Skeletal muscle satellite cell (primary cell): Measurements from ENCODE around the gene KRTAP10-6.
"Not testable (repeated sequence)": the region's sequence is repeated elsewhere in the genome, so short reads cannot be mapped to it uniquely, and the experiment has no call there.

ENCODE experiments used
- H3K27me3 ChIP-seq: 2 replicates; pipeline ENCODE4 v1.7.0; 2013; ENCODE audit warnings: low read length; ENCODE audit not compliant: control insufficient read depth, insufficient read depth
- H3K36me3 ChIP-seq: 2 replicates; pipeline ENCODE4 v1.7.0; 2013; ENCODE audit warnings: mild to moderate bottlenecking, control low read depth, low read length; ENCODE audit not compliant: insufficient read depth
- H3K4me1 ChIP-seq: 2 replicates; pipeline ENCODE4 v1.7.0; 2013; ENCODE audit warnings: low read length; ENCODE audit not compliant: control insufficient read depth, insufficient read depth
- H3K4me2 ChIP-seq: 2 replicates; pipeline ENCODE4 v1.7.0; 2013; ENCODE audit warnings: mild to moderate bottlenecking, low read length
- H3K4me3 ChIP-seq: 2 replicates; pipeline ENCODE4 v1.7.0; 2013; ENCODE audit warnings: low read length
- H3K9ac ChIP-seq: 2 replicates; pipeline ENCODE4 v1.7.0; 2013; ENCODE audit warnings: mild to moderate bottlenecking, low read depth, low read length, moderate library complexity
- H3K9me3 ChIP-seq: replicated peaks from 2 replicates; pipeline ENCODE4 v1.7.0; 2013; ENCODE audit warnings: mild to moderate bottlenecking, control low read depth, low read length

The KRTAP10-6 gene

GRCh38 chr21:44581158-44581557 lies 11.1 kb downstream of the KRTAP10-6 start:
- H3K4me1 ChIP-seq: no peaks in the 10 kb centered on the region
- H3K36me3 ChIP-seq: no peaks in the 10 kb centered on the region
- H3K9ac ChIP-seq: no peak overlapping the region
- no peak overlapping the region for H3K4me2 ChIP-seq
- H3K27me3 ChIP-seq: peaks cover 24% of the 10 kb centered on the region
- H3K4me3 ChIP-seq: no peak overlapping the region
- peaks cover 4% of the 10 kb centered on the region for H3K9me3 ChIP-seq

GRCh38 chr21:44580231-44580821 lies 12.0 kb downstream of the KRTAP10-6 start, which contains the start of gene KRTAP10-5:
Gene KRTAP10-5, minus strand, starts transcription at chr21:44580604. Its CDS starts 26 bp downstream, at chr21:44580578.
- peaks cover 16% of the 10 kb centered on the region for H3K27me3 ChIP-seq
- not testable (repeated sequence) for H3K4me1 ChIP-seq, H3K9ac ChIP-seq, H3K9me3 ChIP-seq, H3K4me3 ChIP-seq, H3K4me2 ChIP-seq, H3K36me3 ChIP-seq

GRCh38 chr21:44579833-44580144 lies 12.5 kb downstream of the KRTAP10-6 start:
- peaks cover 4% of the 10 kb centered on the region for H3K9me3 ChIP-seq
- H3K4me2 ChIP-seq: no peak overlapping the region
- H3K4me3 ChIP-seq: no peak overlapping the region
- H3K27me3 ChIP-seq: peaks cover 17% of the 10 kb centered on the region
- no peak overlapping the region for H3K9ac ChIP-seq
- no peaks in the 10 kb centered on the region for H3K36me3 ChIP-seq
- H3K4me1 ChIP-seq: no peaks in the 10 kb centered on the region

GRCh38 chr21:44579056-44579832 lies 13.1 kb downstream of the KRTAP10-6 start:
- Histone ChIP-seq H3K4me2 (no peak overlapping the region), H3K9ac (no peak overlapping the region), H3K4me1 (no peaks in the 10 kb centered on the region), H3K36me3 (no peaks in the 10 kb centered on the region), H3K4me3 (no peak overlapping the region), H3K9me3 (peaks cover 4% of the 10 kb centered on the region), H3K27me3 (peaks cover 14% of the 10 kb centered on the region)

- Histone ChIP-seq H3K9me3 (peaks cover 4% of the 10 kb centered on the region), H3K36me3 (no peaks in the 10 kb centered on the region)
Measured at GRCh38 chr21:44578371-44579055, 13.8 kb downstream of the KRTAP10-6 start.

GRCh38 chr21:44576025-44576420 lies 16.3 kb downstream of the KRTAP10-6 start:
- Histone ChIP-seq H3K36me3 (no peaks in the 10 kb centered on the region), H3K27me3 (peaks cover 27% of the 10 kb centered on the region), H3K4me2 (no peak overlapping the region), H3K4me3 (no peak overlapping the region), H3K9ac (no peak overlapping the region), H3K4me1 (no peaks in the 10 kb centered on the region), H3K9me3 (peaks cover 3% of the 10 kb centered on the region)

More at GRCh38 chr21:44578371-44579055, 13.8 kb downstream of the KRTAP10-6 start:
- Histone ChIP-seq H3K4me2 (no peak overlapping the region), H3K9ac (no peak overlapping the region), H3K27me3 (peaks cover 11% of the 10 kb centered on the region), H3K4me1 (no peaks in the 10 kb centered on the region), H3K4me3 (no peak overlapping the region)

GRCh38 chr21:44575307-44576024 lies 16.8 kb downstream of the KRTAP10-6 start:
- Histone ChIP-seq H3K9ac (no peak overlapping the region), H3K27me3 (peaks cover 27% of the 10 kb centered on the region), H3K9me3 (peaks cover 3% of the 10 kb centered on the region), H3K36me3 (no peaks in the 10 kb centered on the region), H3K4me3 (no peak overlapping the region), H3K4me2 (no peak overlapping the region), H3K4me1 (no peaks in the 10 kb centered on the region)

GRCh38 chr21:44574457-44575306 lies 17.6 kb downstream of the KRTAP10-6 start:
- peaks cover 24% of the 10 kb centered on the region for H3K27me3 ChIP-seq
- no peak overlapping the region for H3K4me3 ChIP-seq
- no peak overlapping the region for H3K9ac ChIP-seq
- no peaks in the 10 kb centered on the region for H3K4me1 ChIP-seq
- H3K4me2 ChIP-seq: no peak overlapping the region
- no peaks in the 10 kb centered on the region for H3K36me3 ChIP-seq
- H3K9me3 ChIP-seq: peaks cover 3% of the 10 kb centered on the region

- not testable (repeated sequence) for H3K9ac ChIP-seq, H3K4me1 ChIP-seq, H3K36me3 ChIP-seq, H3K4me3 ChIP-seq, H3K9me3 ChIP-seq, H3K4me2 ChIP-seq
- H3K27me3 ChIP-seq: peaks cover 24% of the 10 kb centered on the region
Measured at GRCh38 chr21:44573630-44574456, 18.5 kb downstream of the KRTAP10-6 start, which contains the start of gene KRTAP10-4. Gene KRTAP10-4, plus strand, starts transcription at chr21:44573729. Its CDS starts 30 bp downstream, at chr21:44573759.

GRCh38 chr21:44572959-44573583 lies 19.2 kb downstream of the KRTAP10-6 start:
- Histone ChIP-seq H3K4me3 (no peak overlapping the region), H3K36me3 (no peaks in the 10 kb centered on the region), H3K9me3 (peaks cover 3% of the 10 kb centered on the region), H3K27me3 (peaks cover 24% of the 10 kb centered on the region), H3K9ac (no peak overlapping the region), H3K4me1 (no peaks in the 10 kb centered on the region), H3K4me2 (no peak overlapping the region)
